Measurements from ENCODE around the gene CREB5.

- TF ChIP-seq GATA3 (IDR thresholded peaks at IDR 0.05; ENCODE audit: low read depth, low read length) (no peak), GATA2 (IDR thresholded peaks at IDR 0.05; ENCODE audit: low read depth, low read length) (no peak)
Observed at GRCh38 chr7:28856656-28857055, 444.3 kb downstream of the CREB5 start.

Data from SH-SY5Y (cell line).